Astrocyte (in vitro differentiated cells and primary cell): Measurements from ENCODE around the gene KDELR1. TPM values are rescaled to one million over a fixed set of nuclear protein-coding genes. Genes with fewer than 3 reads are reported as not detected.

ENCODE experiments used
- DNase-seq: peaks from one replicate; pipeline ENCODE4 v3.0.0-alpha.2; 2010; ENCODE audit warnings: low read depth
- FAIRE-seq: peaks from 2 replicates; lab custom pipeline; 2011; peaks lifted over from hg19 to GRCh38; lab: Jason Lieb, UNC
- H2AFZ ChIP-seq: 2 replicates; pipeline ENCODE4 v1.6.0; 2012; ENCODE audit warnings: low read depth, low read length, inconsistent platforms
- H3K27ac ChIP-seq: 2 replicates; pipeline ENCODE4 v1.5.1; 2011; ENCODE audit warnings: low read depth, low read length, inconsistent platforms
- H3K27me3 ChIP-seq: 2 replicates; pipeline ENCODE4 v1.6.0; 2011; ENCODE audit warnings: low read length, inconsistent platforms; ENCODE audit not compliant: insufficient read depth
- H3K36me3 ChIP-seq: 2 replicates; pipeline ENCODE4 v1.5.1; 2011; ENCODE audit warnings: low read length, inconsistent platforms; ENCODE audit not compliant: insufficient read depth
- H3K4me1 ChIP-seq: 2 replicates; pipeline ENCODE4 v1.5.1; 2011; ENCODE audit warnings: low read length, inconsistent platforms; ENCODE audit not compliant: insufficient read depth
- H3K4me2 ChIP-seq: 2 replicates; pipeline ENCODE4 v1.6.0; 2012; ENCODE audit warnings: low read length, inconsistent platforms
- H3K4me3 ChIP-seq: 2 replicates; pipeline ENCODE4 v1.5.1; 2011; ENCODE audit warnings: low read depth, mild to moderate bottlenecking, low read length, inconsistent platforms; ENCODE audit not compliant: insufficient read depth
- H3K79me2 ChIP-seq: 2 replicates; pipeline ENCODE4 v1.6.0; 2012; ENCODE audit warnings: mild to moderate bottlenecking, low read length, inconsistent platforms; ENCODE audit not compliant: insufficient read depth
- H3K9ac ChIP-seq: 2 replicates; pipeline ENCODE4 v1.6.0; 2012; ENCODE audit warnings: mild to moderate bottlenecking, low read length, inconsistent platforms
- H3K9me3 ChIP-seq: 2 replicates; pipeline ENCODE4 v1.5.1; 2012; ENCODE audit warnings: low read depth, mild to moderate bottlenecking, low read length, inconsistent platforms; ENCODE audit not compliant: insufficient read depth
- H4K20me1 ChIP-seq: 2 replicates; pipeline ENCODE4 v1.6.0; 2012; ENCODE audit warnings: low read length, inconsistent platforms; ENCODE audit not compliant: insufficient read depth
- H3K27ac Mint-ChIP-seq: one replicate; pipeline ENCODE4 v1.8.0; 2021; ENCODE audit warnings: mild to moderate bottlenecking, mixed read lengths; ENCODE audit not compliant: unreplicated experiment
- H3K27me3 Mint-ChIP-seq: one replicate; pipeline ENCODE4 v1.8.0; 2021; ENCODE audit warnings: low read depth, mixed read lengths; ENCODE audit not compliant: unreplicated experiment
- H3K36me3 Mint-ChIP-seq: one replicate; pipeline ENCODE4 v1.8.0; 2021; ENCODE audit warnings: low read depth, mixed read lengths; ENCODE audit not compliant: unreplicated experiment
- H3K4me1 Mint-ChIP-seq: one replicate; pipeline ENCODE4 v1.8.0; 2021; ENCODE audit warnings: low read depth, mixed read lengths; ENCODE audit not compliant: unreplicated experiment
- H3K4me3 Mint-ChIP-seq: one replicate; pipeline ENCODE4 v1.8.0; 2021; ENCODE audit warnings: mild to moderate bottlenecking, moderate library complexity, mixed read lengths; ENCODE audit not compliant: unreplicated experiment
- H3K9me3 Mint-ChIP-seq: one replicate; pipeline ENCODE4 v1.8.0; 2021; ENCODE audit warnings: mild to moderate bottlenecking, mixed read lengths; ENCODE audit not compliant: unreplicated experiment
- EZH2 ChIP-seq: IDR thresholded peaks from 2 replicates; pipeline ENCODE4 v1.6.1; 2012; ENCODE audit warnings: mild to moderate bottlenecking, low read length, inconsistent platforms; ENCODE audit not compliant: insufficient read depth
- total RNA-seq: library from RNA; stranded (reverse); gene quantifications from 2 replicates; pipeline ENCODE4 v1.2.1, GENCODE V29; 2021
- TF ChIP-seq, protein P1 (sequence below): IDR thresholded peaks from 2 replicates; pipeline ENCODE4 v1.5.1; 2011; ENCODE audit warnings: low read depth, mild to moderate bottlenecking, inconsistent platforms, low read length, moderate library complexity; ENCODE audit not compliant: insufficient read depth

KDELR1 gene
- total RNA-seq, 1 donor from 2014 or later: 370 TPM

DNA sequence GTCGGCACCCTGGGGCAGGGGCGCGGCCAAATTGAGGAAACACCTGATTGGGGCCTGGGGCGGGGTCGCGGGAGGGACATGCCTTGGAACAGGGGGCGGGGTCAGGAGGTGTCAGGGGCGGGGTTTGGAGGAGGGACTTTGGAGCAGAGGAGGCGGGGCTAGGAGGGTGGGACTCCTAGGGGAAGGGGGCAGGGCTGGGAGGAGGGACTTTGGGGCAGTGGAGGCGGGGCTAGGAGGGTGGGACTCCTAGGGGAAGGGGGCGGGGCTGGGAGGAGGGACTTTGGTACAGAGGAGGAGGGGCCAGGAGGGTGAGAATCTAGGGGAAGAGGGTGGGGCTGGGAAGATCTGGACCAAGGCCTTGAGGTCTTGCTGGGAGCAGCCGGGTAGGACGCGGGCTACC is 24.0 kb upstream of the KDELR1 start:
- peaks cover 2% of the 10 kb centered on the region for H3K9me3 Mint-ChIP-seq
- Histone ChIP-seq H3K9ac (no peak overlapping the region), H3K4me1 (peaks cover 18% of the 10 kb centered on the region), H3K79me2 (no peaks in the 10 kb centered on the region), H2AFZ (no peak overlapping the region), H3K9me3 (no peaks in the 10 kb centered on the region), H3K36me3 (no peaks in the 10 kb centered on the region), H4K20me1 (no peaks in the 10 kb centered on the region), H3K4me2 (peak overlapping the region; percentile 83), H3K27me3 (no peaks in the 10 kb centered on the region), H3K4me3 (no peak overlapping the region), H3K27ac (no peak overlapping the region)
- peaks cover 12% of the 10 kb centered on the region for H3K36me3 Mint-ChIP-seq
- no peak for TF ChIP-seq EZH2
- TF ChIP-seq, protein P1, sequence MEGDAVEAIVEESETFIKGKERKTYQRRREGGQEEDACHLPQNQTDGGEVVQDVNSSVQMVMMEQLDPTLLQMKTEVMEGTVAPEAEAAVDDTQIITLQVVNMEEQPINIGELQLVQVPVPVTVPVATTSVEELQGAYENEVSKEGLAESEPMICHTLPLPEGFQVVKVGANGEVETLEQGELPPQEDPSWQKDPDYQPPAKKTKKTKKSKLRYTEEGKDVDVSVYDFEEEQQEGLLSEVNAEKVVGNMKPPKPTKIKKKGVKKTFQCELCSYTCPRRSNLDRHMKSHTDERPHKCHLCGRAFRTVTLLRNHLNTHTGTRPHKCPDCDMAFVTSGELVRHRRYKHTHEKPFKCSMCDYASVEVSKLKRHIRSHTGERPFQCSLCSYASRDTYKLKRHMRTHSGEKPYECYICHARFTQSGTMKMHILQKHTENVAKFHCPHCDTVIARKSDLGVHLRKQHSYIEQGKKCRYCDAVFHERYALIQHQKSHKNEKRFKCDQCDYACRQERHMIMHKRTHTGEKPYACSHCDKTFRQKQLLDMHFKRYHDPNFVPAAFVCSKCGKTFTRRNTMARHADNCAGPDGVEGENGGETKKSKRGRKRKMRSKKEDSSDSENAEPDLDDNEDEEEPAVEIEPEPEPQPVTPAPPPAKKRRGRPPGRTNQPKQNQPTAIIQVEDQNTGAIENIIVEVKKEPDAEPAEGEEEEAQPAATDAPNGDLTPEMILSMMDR: no peak
- H3K4me3 Mint-ChIP-seq: no peak overlapping the region
- DNase-seq (peak; percentile 30), FAIRE-seq (no peak)
- H3K27me3 Mint-ChIP-seq: no peaks in the 10 kb centered on the region
- peaks cover 14% of the 10 kb centered on the region for H3K4me1 Mint-ChIP-seq
- H3K27ac Mint-ChIP-seq: no peak overlapping the region

DNA sequence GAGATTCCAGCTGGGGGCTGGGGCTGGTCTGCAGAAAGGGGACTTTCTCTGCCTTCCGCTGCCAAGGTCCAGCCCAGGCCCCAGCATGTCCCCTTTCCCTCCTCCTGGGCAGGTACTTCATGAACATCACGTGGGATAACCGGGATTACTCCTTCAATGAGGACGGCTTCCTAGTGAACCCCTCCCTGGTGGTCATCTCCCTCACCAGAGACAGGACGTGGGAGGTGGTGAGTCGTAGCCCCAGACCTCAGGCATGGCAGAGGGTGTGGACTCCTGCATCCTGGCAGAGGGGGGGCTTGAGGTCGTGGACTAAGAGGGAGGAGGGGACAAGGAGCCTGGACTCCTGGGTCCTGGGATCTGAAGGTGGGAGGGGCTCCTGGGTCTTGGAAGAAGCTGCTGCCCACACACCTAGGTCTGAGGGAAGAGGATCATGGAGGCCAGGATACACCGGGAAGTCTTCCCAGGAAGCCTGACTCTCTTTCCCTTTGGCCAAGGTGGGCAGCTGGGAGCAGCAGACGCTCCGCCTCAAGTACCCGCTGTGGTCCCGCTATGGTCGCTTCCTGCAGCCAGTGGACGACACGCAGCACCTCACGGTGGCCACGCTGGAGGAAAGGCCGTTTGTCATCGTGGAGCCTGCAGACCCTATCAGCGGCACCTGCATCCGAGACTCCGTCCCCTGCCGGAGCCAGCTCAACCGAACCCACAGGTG is 22.7 kb upstream of the KDELR1 start:
- TF ChIP-seq EZH2: no peak
- TF ChIP-seq, protein P1: no peak
- Histone ChIP-seq H3K4me1 (peaks cover 18% of the 10 kb centered on the region), H3K4me3 (peak overlapping the region; percentile 37), H3K79me2 (no peaks in the 10 kb centered on the region), H3K27me3 (no peaks in the 10 kb centered on the region), H3K36me3 (no peaks in the 10 kb centered on the region), H3K9me3 (no peaks in the 10 kb centered on the region), H3K27ac (no peak overlapping the region), H3K9ac (no peak overlapping the region), H2AFZ (peak overlapping the region; percentile 60), H3K4me2 (peak overlapping the region; percentile 83), H4K20me1 (no peaks in the 10 kb centered on the region)
- Mint-ChIP-seq H3K4me1 (peaks cover 14% of the 10 kb centered on the region), H3K36me3 (peaks cover 17% of the 10 kb centered on the region), H3K27ac (peak overlapping the region; percentile 78), H3K4me3 (peak overlapping the region; percentile 8), H3K27me3 (no peaks in the 10 kb centered on the region), H3K9me3 (peaks cover 4% of the 10 kb centered on the region)
- no peak for FAIRE-seq
- DNase-seq: no peak

DNA sequence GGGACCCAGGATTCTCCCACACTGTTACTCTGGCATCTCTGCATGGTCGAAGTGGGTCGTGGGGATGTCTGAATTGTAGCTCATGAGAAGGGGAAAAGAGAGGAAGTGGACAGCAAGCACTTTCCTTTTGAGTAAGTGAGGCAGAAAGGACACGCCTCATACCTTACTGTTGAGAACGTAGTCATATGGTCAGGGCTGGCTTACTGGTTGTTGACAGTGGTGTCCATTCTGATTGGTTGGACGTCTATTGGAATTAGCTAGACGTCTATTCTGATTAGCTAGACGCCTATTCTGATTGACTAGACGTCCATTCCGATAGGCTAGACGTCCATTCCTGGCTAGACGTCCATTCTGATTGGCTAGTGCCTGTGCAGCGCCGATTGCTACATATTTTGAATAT is 14.5 kb upstream of the KDELR1 start:
- H3K4me1 Mint-ChIP-seq: peaks cover 2% of the 10 kb centered on the region
- H3K9me3 ChIP-seq: peaks cover 6% of the 10 kb centered on the region
- H3K79me2 ChIP-seq: no peaks in the 10 kb centered on the region
- no peaks in the 10 kb centered on the region for H3K27me3 Mint-ChIP-seq
- no peak overlapping the region for H3K27ac ChIP-seq
- FAIRE-seq: no peak
- H3K36me3 ChIP-seq: no peaks in the 10 kb centered on the region
- H3K27me3 ChIP-seq: no peaks in the 10 kb centered on the region
- H2AFZ ChIP-seq: no peak overlapping the region
- no peak overlapping the region for H3K4me3 Mint-ChIP-seq
- no peaks in the 10 kb centered on the region for H3K4me1 ChIP-seq
- TF ChIP-seq EZH2: no peak
- TF ChIP-seq, protein P1: no peak
- no peak overlapping the region for H3K27ac Mint-ChIP-seq
- H3K36me3 Mint-ChIP-seq: peaks cover 17% of the 10 kb centered on the region
- no peak overlapping the region for H3K4me3 ChIP-seq
- DNase-seq: no peak
- H3K9ac ChIP-seq: no peak overlapping the region
- no peak overlapping the region for H3K4me2 ChIP-seq
- H4K20me1 ChIP-seq: no peaks in the 10 kb centered on the region
- H3K9me3 Mint-ChIP-seq: peaks cover 6% of the 10 kb centered on the region
